ENCODE data around the gene PIAS2. TPM values are rescaled to one million over a fixed set of nuclear protein-coding genes. Genes with fewer than 3 reads are reported as not detected.
"Not testable (repeated sequence)": the region's sequence is repeated elsewhere in the genome, so short reads cannot be mapped to it uniquely, and the experiment has no call there.

Gene PIAS2
- total RNA-seq, 1 experiment from 2014 or later, result 72.8 TPM

GRCh38 chr18:46868169-46868921 lies 49.0 kb downstream of the PIAS2 start:
- DNase-seq (ENCODE audit: low spot score), result no peak
- Histone ChIP-seq H3K4me3 (ENCODE audit: low read depth, low read length, poor library complexity, severe bottlenecking) (no peak overlapping the region), H3K4me1 (ENCODE audit: insufficient read depth, low read length, poor library complexity, severe bottlenecking) (peaks cover 6% of the 10 kb centered on the region), H3K36me3 (ENCODE audit: insufficient read depth, low read length, poor library complexity, severe bottlenecking) (no peaks in the 10 kb centered on the region), H3K27me3 (replicated peaks; ENCODE audit: insufficient read depth, low read depth, low read length, poor library complexity) (no peaks in the 10 kb centered on the region), H3K9me3 (ENCODE audit: low read depth, low read length, poor library complexity, severe bottlenecking) (peaks cover 10% of the 10 kb centered on the region), H3K27ac (ENCODE audit: low read depth, low read length, poor library complexity, severe bottlenecking) (no peak overlapping the region)
- intact Hi-C loops (cut with micrococcal nuclease; ENCODE audit: unreplicated experiment), result no loop called here
- ChIA-PET POLR2A (ENCODE audit: low non-redundant PET) (no interaction called here), CTCF (no interaction called here)
- BruUV-seq (replicated peaks), result no TSS peak
- TF ChIP-seq EZH2 (IDR thresholded peaks at IDR 0.05; ENCODE audit: borderline replicate concordance, low read depth, low read length, poor library complexity, severe bottlenecking) (no peak), CTCF (conservative IDR thresholded peaks at IDR 0.05; ENCODE audit: low read depth, low read length) (no peak)

GRCh38 chr18:46867367-46868143 lies 49.8 kb downstream of the PIAS2 start:
- intact Hi-C loops (cut with micrococcal nuclease; ENCODE audit: unreplicated experiment), result no loop called here
- ChIA-PET POLR2A (ENCODE audit: low non-redundant PET) (no interaction called here), CTCF (no interaction called here)
- H3K9me3 ChIP-seq (ENCODE audit: low read depth, low read length, poor library complexity, severe bottlenecking), result peaks cover 10% of the 10 kb centered on the region
- H3K36me3 ChIP-seq (ENCODE audit: insufficient read depth, low read length, poor library complexity, severe bottlenecking), result no peaks in the 10 kb centered on the region
- H3K4me3 ChIP-seq (ENCODE audit: low read depth, low read length, poor library complexity, severe bottlenecking), result no peak overlapping the region
- H3K27ac ChIP-seq (ENCODE audit: low read depth, low read length, poor library complexity, severe bottlenecking), result no peak overlapping the region
- no peaks in the 10 kb centered on the region for H3K27me3 ChIP-seq (replicated peaks; ENCODE audit: insufficient read depth, low read depth, low read length, poor library complexity)
- no peak for DNase-seq (ENCODE audit: low spot score)
- no peak for TF ChIP-seq CTCF (conservative IDR thresholded peaks at IDR 0.05; ENCODE audit: low read depth, low read length)
- no peak for TF ChIP-seq EZH2 (IDR thresholded peaks at IDR 0.05; ENCODE audit: borderline replicate concordance, low read depth, low read length, poor library complexity, severe bottlenecking)
- no TSS peak for BruUV-seq (replicated peaks)
- H3K4me1 ChIP-seq (ENCODE audit: insufficient read depth, low read length, poor library complexity, severe bottlenecking), result peaks cover 6% of the 10 kb centered on the region

GRCh38 chr18:46866523-46866922 lies 50.8 kb downstream of the PIAS2 start:
- Histone ChIP-seq H3K4me3 (ENCODE audit: low read depth, low read length, poor library complexity, severe bottlenecking) (no peak overlapping the region), H3K9me3 (ENCODE audit: low read depth, low read length, poor library complexity, severe bottlenecking) (peaks cover 10% of the 10 kb centered on the region), H3K27ac (ENCODE audit: low read depth, low read length, poor library complexity, severe bottlenecking) (no peak overlapping the region), H3K27me3 (replicated peaks; ENCODE audit: insufficient read depth, low read depth, low read length, poor library complexity) (no peaks in the 10 kb centered on the region), H3K36me3 (ENCODE audit: insufficient read depth, low read length, poor library complexity, severe bottlenecking) (no peaks in the 10 kb centered on the region), H3K4me1 (ENCODE audit: insufficient read depth, low read length, poor library complexity, severe bottlenecking) (peaks cover 6% of the 10 kb centered on the region)
- no peak for TF ChIP-seq EZH2 (IDR thresholded peaks at IDR 0.05; ENCODE audit: borderline replicate concordance, low read depth, low read length, poor library complexity, severe bottlenecking)
- TF ChIP-seq CTCF (conservative IDR thresholded peaks at IDR 0.05; ENCODE audit: low read depth, low read length), result no peak
- no TSS peak for BruUV-seq (replicated peaks)
- ChIA-PET POLR2A (ENCODE audit: low non-redundant PET) (no interaction called here), CTCF (no interaction called here)
- DNase-seq (ENCODE audit: low spot score), result no peak
- intact Hi-C loops (cut with micrococcal nuclease; ENCODE audit: unreplicated experiment), result no loop called here

- CTCF ChIA-PET; DNase-seq (ENCODE audit: low spot score); H3K9me3 ChIP-seq (ENCODE audit: low read depth, low read length, poor library complexity, severe bottlenecking); BruUV-seq (replicated peaks); intact Hi-C loops (cut with micrococcal nuclease; ENCODE audit: unreplicated experiment); H3K4me3 ChIP-seq (ENCODE audit: low read depth, low read length, poor library complexity, severe bottlenecking); POLR2A ChIA-PET (ENCODE audit: low non-redundant PET); H3K27ac ChIP-seq (ENCODE audit: low read depth, low read length, poor library complexity, severe bottlenecking); H3K27me3 ChIP-seq (replicated peaks; ENCODE audit: insufficient read depth, low read depth, low read length, poor library complexity); H3K36me3 ChIP-seq (ENCODE audit: insufficient read depth, low read length, poor library complexity, severe bottlenecking); H3K4me1 ChIP-seq (ENCODE audit: insufficient read depth, low read length, poor library complexity, severe bottlenecking): not testable (repeated sequence)
Measured at GRCh38 chr18:46865245-46865644, 52.1 kb downstream of the PIAS2 start.
